WI38 (cell line): ENCODE measurements around the gene S100A2.
"Not testable (repeated sequence)": the region's sequence is repeated elsewhere in the genome, so short reads cannot be mapped to it uniquely, and the experiment has no call there.

Source experiments
- H3K4me3 ChIP-seq: 2 replicates; pipeline ENCODE4 v1.5.1; 2011; ENCODE audit warnings: low read depth, mild to moderate bottlenecking, control low read depth, low read length
- TF ChIP-seq, protein P1 (sequence below): IDR thresholded peaks from 2 replicates; pipeline ENCODE4 v1.5.1; 2012; ENCODE audit warnings: low read depth, mild to moderate bottlenecking, control low read depth, low read length

The S100A2 gene

DNA sequence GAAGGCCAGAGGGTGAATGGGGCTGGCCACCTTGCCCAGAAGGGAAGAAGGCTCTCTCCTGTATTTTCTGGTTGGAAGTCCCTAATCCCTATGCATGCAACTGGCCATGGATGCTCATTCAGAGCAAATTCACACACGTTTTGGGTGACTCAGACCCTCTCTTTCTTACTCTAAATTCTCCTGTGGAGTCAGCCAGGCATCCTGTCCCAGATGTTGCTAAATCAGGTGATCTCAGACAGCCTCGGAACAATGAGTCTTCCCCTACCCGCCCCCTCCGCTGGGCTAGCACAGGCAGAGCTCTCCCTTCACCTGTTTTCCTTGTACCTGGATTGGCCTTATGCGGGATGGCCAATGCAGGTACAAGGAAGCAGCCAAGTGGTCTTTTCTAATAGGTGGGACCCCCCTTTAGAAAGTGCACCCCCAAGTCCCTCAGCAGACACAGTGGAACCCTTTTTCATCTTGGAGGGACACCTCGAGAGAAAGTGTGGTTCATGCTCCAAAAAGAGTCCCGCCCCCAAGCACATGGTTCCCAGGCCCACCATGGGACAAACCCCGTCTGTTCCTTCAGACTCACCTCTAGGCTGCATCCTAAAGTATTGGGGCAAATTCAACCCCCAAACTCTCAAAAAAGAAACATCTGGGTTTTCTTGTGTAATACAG, 38.5 kb downstream of the S100A2 start:
- no peak overlapping the region for H3K4me3 ChIP-seq
- TF ChIP-seq, protein P1, sequence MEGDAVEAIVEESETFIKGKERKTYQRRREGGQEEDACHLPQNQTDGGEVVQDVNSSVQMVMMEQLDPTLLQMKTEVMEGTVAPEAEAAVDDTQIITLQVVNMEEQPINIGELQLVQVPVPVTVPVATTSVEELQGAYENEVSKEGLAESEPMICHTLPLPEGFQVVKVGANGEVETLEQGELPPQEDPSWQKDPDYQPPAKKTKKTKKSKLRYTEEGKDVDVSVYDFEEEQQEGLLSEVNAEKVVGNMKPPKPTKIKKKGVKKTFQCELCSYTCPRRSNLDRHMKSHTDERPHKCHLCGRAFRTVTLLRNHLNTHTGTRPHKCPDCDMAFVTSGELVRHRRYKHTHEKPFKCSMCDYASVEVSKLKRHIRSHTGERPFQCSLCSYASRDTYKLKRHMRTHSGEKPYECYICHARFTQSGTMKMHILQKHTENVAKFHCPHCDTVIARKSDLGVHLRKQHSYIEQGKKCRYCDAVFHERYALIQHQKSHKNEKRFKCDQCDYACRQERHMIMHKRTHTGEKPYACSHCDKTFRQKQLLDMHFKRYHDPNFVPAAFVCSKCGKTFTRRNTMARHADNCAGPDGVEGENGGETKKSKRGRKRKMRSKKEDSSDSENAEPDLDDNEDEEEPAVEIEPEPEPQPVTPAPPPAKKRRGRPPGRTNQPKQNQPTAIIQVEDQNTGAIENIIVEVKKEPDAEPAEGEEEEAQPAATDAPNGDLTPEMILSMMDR: no peak

DNA sequence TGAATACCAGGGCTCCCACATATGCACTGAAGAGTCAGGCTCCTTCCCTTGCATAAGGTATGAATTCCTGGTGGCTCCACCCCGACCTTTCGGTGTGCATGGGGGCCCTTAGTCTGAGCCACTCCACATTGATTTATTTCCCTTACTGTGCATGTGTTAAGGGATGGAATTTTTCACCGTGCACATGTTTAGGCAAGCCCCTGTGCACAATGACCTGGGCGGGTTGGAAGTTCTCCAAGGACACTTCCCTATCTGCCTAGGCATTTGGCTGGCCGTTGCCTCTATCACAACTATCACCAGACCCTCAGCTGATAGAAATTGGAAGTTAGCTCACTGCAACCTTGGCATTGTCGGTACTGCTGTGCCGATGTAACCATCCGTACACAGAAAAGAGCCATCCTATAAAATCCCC, 39.5 kb downstream of the S100A2 start:
- no peak overlapping the region for H3K4me3 ChIP-seq
- TF ChIP-seq, protein P1: no peak

DNA sequence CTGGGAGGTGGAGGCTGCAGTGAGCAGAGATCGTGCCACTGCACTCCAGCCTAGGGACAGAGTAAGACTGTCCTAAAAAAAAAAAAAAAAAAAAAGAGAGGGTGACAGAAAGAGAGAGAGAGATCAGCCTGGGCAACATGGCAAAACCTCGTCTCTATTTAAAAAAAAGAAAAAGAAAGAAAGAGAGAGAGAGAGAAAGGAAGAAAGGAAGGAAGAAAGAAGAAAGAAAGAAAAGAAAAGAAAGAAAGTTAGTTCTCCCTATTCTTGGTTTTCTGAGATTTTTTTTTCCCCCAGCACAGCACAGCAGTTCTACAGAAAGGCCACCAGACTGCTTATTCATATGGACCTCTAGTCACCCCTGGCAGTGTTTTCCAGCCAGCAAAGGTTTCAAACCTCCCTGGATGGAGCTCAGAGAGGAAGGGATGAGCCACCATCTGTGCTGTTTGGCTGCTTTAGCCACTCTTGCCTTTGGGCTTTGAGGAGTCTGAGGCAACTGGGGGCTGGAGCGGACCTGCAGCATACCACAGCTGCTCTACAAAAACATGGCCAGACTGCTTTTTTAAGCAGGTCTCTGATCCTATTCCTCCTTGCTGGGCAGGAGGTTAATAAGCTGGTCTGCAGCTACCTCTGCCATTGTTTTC, 40.4 kb downstream of the S100A2 start:
- TF ChIP-seq, protein P1: no peak

DNA sequence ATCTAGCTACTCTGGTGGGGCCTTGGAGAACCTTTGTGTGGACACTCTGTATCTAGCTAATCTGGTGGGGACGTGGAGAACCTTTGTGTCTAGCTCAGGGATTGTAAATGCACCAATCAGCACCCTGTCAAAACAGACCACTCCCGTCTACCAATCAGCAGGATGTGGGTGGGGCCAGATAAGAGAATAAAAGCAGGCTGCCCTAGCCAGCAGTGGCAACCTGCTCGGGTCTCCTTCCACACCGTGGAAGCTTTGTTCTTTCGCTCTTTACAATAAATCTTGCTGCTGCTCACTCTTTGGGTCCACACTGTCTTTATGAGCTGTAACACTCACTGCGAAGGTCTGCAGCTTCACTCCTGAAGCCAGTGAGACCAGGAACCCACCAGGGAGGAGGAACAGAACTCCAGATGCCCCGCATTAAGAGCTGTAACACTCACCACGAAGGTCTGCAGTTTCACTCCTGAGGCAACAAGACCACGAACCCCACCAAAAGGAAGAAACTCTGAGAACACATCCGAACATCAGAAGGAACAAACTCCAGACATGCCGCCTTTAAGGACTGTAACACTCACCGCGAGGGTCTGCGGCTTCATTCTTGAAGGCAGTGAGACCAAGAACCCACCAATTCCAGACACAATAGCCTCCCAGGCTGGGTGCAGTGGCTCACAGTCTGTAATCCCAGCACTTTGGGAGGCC, 43.1 kb downstream of the S100A2 start:
- H3K4me3 ChIP-seq: not testable (repeated sequence)

More for the DNA sequence above, 40.4 kb downstream of the S100A2 start:
- H3K4me3 ChIP-seq: no peak overlapping the region

DNA sequence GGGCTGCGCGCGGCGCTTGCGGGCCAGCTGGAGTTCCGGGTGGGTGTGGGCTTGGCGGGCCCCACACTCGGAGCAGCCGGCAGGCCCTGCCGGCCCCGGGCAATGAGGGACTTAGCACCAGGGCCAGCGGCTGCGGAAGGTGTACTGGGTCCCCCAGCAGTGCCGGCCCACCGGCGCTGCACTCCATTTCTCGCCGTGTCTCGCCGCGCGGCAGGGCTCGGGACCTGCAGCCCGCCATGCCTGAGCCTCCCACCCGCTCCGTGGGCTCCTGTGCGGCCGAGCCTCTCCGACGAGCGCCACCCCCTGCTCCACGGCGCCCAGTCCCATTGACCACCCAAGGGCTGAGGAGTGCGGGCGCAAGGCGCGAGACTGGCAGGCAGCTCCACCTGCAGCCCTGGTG, 43.8 kb downstream of the S100A2 start:
- H3K4me3 ChIP-seq: not testable (repeated sequence)

DNA sequence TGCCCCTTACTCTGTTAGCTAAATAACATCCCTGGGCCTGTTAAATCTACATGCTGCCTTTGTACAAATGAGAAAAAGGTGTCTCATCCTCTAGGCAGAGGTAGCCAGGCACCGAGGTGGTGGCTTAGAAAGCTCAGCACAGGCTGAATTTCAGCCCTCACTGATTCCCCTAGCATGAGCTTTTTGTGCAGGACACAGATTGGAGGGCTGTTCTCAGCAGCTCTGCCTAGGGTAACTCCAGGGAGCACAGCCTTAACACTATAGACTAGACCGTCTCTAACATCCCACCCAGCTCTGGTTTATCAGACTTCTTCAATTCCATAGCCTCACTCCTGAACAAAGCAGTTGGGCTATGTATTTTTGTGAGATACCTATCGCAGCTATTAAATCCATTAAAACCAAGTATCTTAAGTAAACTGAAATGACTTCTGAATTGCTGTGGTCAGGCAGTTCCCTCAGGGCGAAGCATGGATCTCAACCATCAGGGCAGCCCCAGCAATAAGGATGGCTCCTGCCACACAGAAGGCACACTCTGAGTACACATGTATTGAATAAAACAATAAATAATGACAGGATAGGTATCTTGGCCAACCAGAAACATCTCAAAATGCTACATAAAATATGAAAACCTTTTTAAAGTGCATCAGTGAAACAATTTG, 44.7 kb downstream of the S100A2 start:
- TF ChIP-seq, protein P1: no peak
- no peak overlapping the region for H3K4me3 ChIP-seq

DNA sequence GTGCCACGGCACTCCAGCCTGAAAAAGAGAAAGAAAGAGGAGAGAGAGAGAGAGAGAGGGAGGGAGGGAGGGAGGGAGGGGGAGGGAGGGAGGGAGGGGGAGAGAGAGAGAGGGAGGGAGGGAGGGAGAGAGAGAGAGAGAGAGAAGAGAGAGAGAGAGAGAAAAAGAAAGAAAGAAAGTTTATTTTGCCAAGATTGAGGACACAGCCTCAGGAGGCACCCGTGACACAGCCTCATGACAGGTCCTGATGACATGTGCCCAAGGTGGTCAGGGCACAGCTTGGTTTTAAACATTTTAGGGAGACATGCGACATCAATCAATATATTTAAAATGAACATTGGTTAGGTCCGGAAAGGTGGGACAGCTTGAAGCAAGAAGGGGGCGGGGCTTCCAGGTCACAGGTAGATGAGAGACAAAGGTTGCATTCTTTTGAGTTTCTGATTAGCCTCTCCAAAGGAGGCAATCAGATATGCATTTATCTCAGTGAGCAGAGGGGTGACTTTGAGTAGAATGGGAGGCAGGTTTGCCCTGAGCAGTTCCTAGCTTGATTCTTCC, 45.4 kb downstream of the S100A2 start:
- H3K4me3 ChIP-seq: not testable (repeated sequence)

DNA sequence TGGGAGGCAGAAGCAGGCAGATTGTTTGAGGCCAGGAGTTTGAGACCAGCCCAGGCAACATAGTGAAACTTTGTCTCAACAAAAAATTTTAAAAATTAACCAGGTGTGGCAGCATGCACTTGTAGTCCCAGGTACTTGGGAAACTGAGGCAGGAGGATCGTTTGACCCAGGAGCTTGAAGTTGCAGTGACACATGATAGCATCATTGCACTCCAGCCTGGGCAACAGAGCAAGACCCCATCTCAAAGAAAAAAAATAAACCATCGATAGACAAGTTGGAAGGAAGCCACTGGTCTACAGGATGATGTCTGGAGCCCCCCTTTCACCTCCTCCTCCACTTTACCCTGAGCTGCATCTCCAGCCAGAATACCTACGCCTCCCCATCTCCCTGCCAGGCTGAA, 46.4 kb downstream of the S100A2 start:
- H3K4me3 ChIP-seq: no peak overlapping the region
- TF ChIP-seq, protein P1: no peak
